Measurements from ENCODE around the gene STRN3.

STRN3 gene

GRCh38 chr14:30998100-30998706, 28.0 kb downstream of the STRN3 start:
- CTCF ChIA-PET, result interaction anchor here (2.0 kb wide), 1 partner anchor 12 kb away, joined by 5 read pairs; no protein-coding TSS in a partner anchor

GRCh38 chr14:30996892-30997659, 29.1 kb downstream of the STRN3 start:
- ChIA-PET CTCF (interaction anchor here (2.0 kb wide), 1 partner anchor 11 kb away, joined by 5 read pairs; no protein-coding TSS in a partner anchor), POLR2A (no interaction called here)
- no peak for DNase-seq (ENCODE audit: extremely low spot score)
- TF ChIP-seq CTCF (IDR thresholded peaks at IDR 0.05; ENCODE audit: control extremely low read depth, extremely low read depth, low read depth, missing control alignments), result no peak

More at GRCh38 chr14:30998100-30998706, 28.0 kb downstream of the STRN3 start:
- TF ChIP-seq CTCF (IDR thresholded peaks at IDR 0.05; ENCODE audit: control extremely low read depth, extremely low read depth, low read depth, missing control alignments), result no peak
- POLR2A ChIA-PET, result interaction anchor here (0.6 kb wide), 1 partner anchor 22 kb away, joined by 3 read pairs; no protein-coding TSS in a partner anchor
- DNase-seq (ENCODE audit: extremely low spot score), result no peak

- CTCF ChIA-PET, result interaction anchor here (0.7 to 2.0 kb wide), 3 partner anchors 10 to 18 kb away, joined by 4 to 7 read pairs (median 4); no protein-coding TSS in a partner anchor
- no peak for DNase-seq (ENCODE audit: extremely low spot score)
- POLR2A ChIA-PET, result no interaction called here
- TF ChIP-seq CTCF (IDR thresholded peaks at IDR 0.05; ENCODE audit: control extremely low read depth, extremely low read depth, low read depth, missing control alignments), result no peak
These were observed 30.5 kb downstream of the STRN3 start for GRCh38 chr14:30995689-30996088.

GRCh38 chr14:30994681-30995620, 31.2 kb downstream of the STRN3 start:
- POLR2A ChIA-PET, result no interaction called here
- CTCF ChIA-PET, result interaction anchor here (0.7 to 2.0 kb wide), 3 partner anchors 10 to 19 kb away, joined by 4 to 7 read pairs (median 4); no protein-coding TSS in a partner anchor
- no peak for DNase-seq (ENCODE audit: extremely low spot score)
- TF ChIP-seq CTCF (IDR thresholded peaks at IDR 0.05; ENCODE audit: control extremely low read depth, extremely low read depth, low read depth, missing control alignments), result no peak

- POLR2A ChIA-PET, result interaction anchor here (0.6 kb wide), 1 partner anchor 23 kb away, joined by 3 read pairs; no protein-coding TSS in a partner anchor
- TF ChIP-seq CTCF (IDR thresholded peaks at IDR 0.05; ENCODE audit: control extremely low read depth, extremely low read depth, low read depth, missing control alignments), result no peak
- CTCF ChIA-PET, result interaction anchor here (0.6 to 1.4 kb wide), 4 partner anchors 11 to 38 kb away, joined by 3 read pairs; no protein-coding TSS in a partner anchor
- no peak for DNase-seq (ENCODE audit: extremely low spot score)
These were observed 33.1 kb downstream of the STRN3 start for GRCh38 chr14:30993071-30993470.

- ChIA-PET POLR2A (no interaction called here), CTCF (interaction anchor here (0.7 to 0.9 kb wide), 2 partner anchors 91 to 92 kb away, joined by 3 read pairs; no protein-coding TSS in a partner anchor)
- TF ChIP-seq CTCF (IDR thresholded peaks at IDR 0.05; ENCODE audit: control extremely low read depth, extremely low read depth, low read depth, missing control alignments), result no peak
- no peak for DNase-seq (ENCODE audit: extremely low spot score)
These were observed 34.8 kb downstream of the STRN3 start for GRCh38 chr14:30991408-30991807.

All from GM10248 (cell line).